ENCODE data around the gene SIRT2. TPM values are rescaled to one million over a fixed set of nuclear protein-coding genes. Genes with fewer than 3 reads are reported as not detected.

SIRT2 gene
- total RNA-seq, 1 experiment from 2014 or later = 51.7 TPM

- no peaks in the 10 kb centered on the region for H3K9me3 Mint-ChIP-seq (ENCODE audit: low read depth, unreplicated experiment)
- TF ChIP-seq CTCF (IDR thresholded peaks at IDR 0.05; ENCODE audit: unreplicated experiment) = no peak
- H3K27ac Mint-ChIP-seq (ENCODE audit: unreplicated experiment) = no peak overlapping the region
- no TSS peak for BruUV-seq (replicated peaks)
- H3K27me3 Mint-ChIP-seq (ENCODE audit: unreplicated experiment) = no peaks in the 10 kb centered on the region
- intact Hi-C loops (cut with micrococcal nuclease; ENCODE audit: unreplicated experiment) = no loop called here
- peak; percentile 36 for DNase-seq
- H3K4me3 Mint-ChIP-seq (ENCODE audit: low read depth, unreplicated experiment) = no peak overlapping the region
- H3K36me3 Mint-ChIP-seq (ENCODE audit: insufficient read depth, unreplicated experiment) = peaks cover 12% of the 10 kb centered on the region
- no peaks in the 10 kb centered on the region for H3K4me1 Mint-ChIP-seq (ENCODE audit: low read depth, unreplicated experiment)
- CTCF ChIA-PET = interaction anchor here (0.9 kb wide), 1 partner anchor 13 kb away, joined by 3 read pairs; the partner anchor contains the start of genes MRPS12 and SARS2
Observed at GRCh38 chr19:38917921-38918491, 18.6 kb upstream of the SIRT2 start.

GRCh38 chr19:38917516-38917915 lies 18.1 kb upstream of the SIRT2 start:
- no peak overlapping the region for H3K27ac Mint-ChIP-seq (ENCODE audit: unreplicated experiment)
- H3K36me3 Mint-ChIP-seq (ENCODE audit: insufficient read depth, unreplicated experiment) = peaks cover 12% of the 10 kb centered on the region
- H3K4me3 Mint-ChIP-seq (ENCODE audit: low read depth, unreplicated experiment) = no peak overlapping the region
- CTCF ChIA-PET = interaction anchor here (0.9 kb wide), 1 partner anchor 13 kb away, joined by 3 read pairs; the partner anchor contains the start of genes MRPS12 and SARS2
- TF ChIP-seq CTCF (IDR thresholded peaks at IDR 0.05; ENCODE audit: unreplicated experiment) = no peak
- H3K27me3 Mint-ChIP-seq (ENCODE audit: unreplicated experiment) = no peaks in the 10 kb centered on the region
- no peaks in the 10 kb centered on the region for H3K4me1 Mint-ChIP-seq (ENCODE audit: low read depth, unreplicated experiment)
- no peaks in the 10 kb centered on the region for H3K9me3 Mint-ChIP-seq (ENCODE audit: low read depth, unreplicated experiment)
- intact Hi-C loops (cut with micrococcal nuclease; ENCODE audit: unreplicated experiment) = no loop called here
- no TSS peak for BruUV-seq (replicated peaks)
- no peak for DNase-seq

GRCh38 chr19:38915329-38916321 lies 16.2 kb upstream of the SIRT2 start:
- H3K4me1 Mint-ChIP-seq (ENCODE audit: low read depth, unreplicated experiment) = no peaks in the 10 kb centered on the region
- peak overlapping the region; percentile 3 for H3K27ac Mint-ChIP-seq (ENCODE audit: unreplicated experiment)
- H3K4me3 Mint-ChIP-seq (ENCODE audit: low read depth, unreplicated experiment) = no peak overlapping the region
- no peak for TF ChIP-seq CTCF (IDR thresholded peaks at IDR 0.05; ENCODE audit: unreplicated experiment)
- CTCF ChIA-PET = no interaction called here
- no peaks in the 10 kb centered on the region for H3K27me3 Mint-ChIP-seq (ENCODE audit: unreplicated experiment)
- BruUV-seq (replicated peaks) = no TSS peak
- H3K36me3 Mint-ChIP-seq (ENCODE audit: insufficient read depth, unreplicated experiment) = peaks cover 6% of the 10 kb centered on the region
- DNase-seq = no peak
- intact Hi-C loops (cut with micrococcal nuclease; ENCODE audit: unreplicated experiment) = no loop called here
- H3K9me3 Mint-ChIP-seq (ENCODE audit: low read depth, unreplicated experiment) = no peaks in the 10 kb centered on the region

GRCh38 chr19:38913958-38914357 lies 14.5 kb upstream of the SIRT2 start:
- CTCF ChIA-PET = no interaction called here
- Mint-ChIP-seq H3K27ac (ENCODE audit: unreplicated experiment) (no peak overlapping the region), H3K27me3 (ENCODE audit: unreplicated experiment) (no peaks in the 10 kb centered on the region), H3K9me3 (ENCODE audit: low read depth, unreplicated experiment) (no peaks in the 10 kb centered on the region), H3K4me3 (ENCODE audit: low read depth, unreplicated experiment) (no peak overlapping the region), H3K36me3 (ENCODE audit: insufficient read depth, unreplicated experiment) (peaks cover 13% of the 10 kb centered on the region), H3K4me1 (ENCODE audit: low read depth, unreplicated experiment) (no peaks in the 10 kb centered on the region)
- TF ChIP-seq CTCF (IDR thresholded peaks at IDR 0.05; ENCODE audit: unreplicated experiment) = no peak
- intact Hi-C loops (cut with micrococcal nuclease; ENCODE audit: unreplicated experiment) = no loop called here
- BruUV-seq (replicated peaks) = no TSS peak
- no peak for DNase-seq
